OCI-LY7 (cell line): ENCODE results near the gene ADAMTS17.

Experiments
- EZH2phosphoT487 ChIP-seq: fragments of 200-600 bp; sonication (generic); IDR thresholded peaks from 2 replicates; pipeline ENCODE4 v1.6.1; 2018; ENCODE audit warnings: low read depth, borderline replicate concordance, mild to moderate bottlenecking, mixed run types, antibody characterized with exemption, low read length, moderate library complexity, mixed read lengths
- TF ChIP-seq, protein P1 (sequence below): fragments of 200-600 bp; sonication (generic); conservative IDR thresholded peaks from 2 replicates; pipeline ENCODE4 v1.5.1; 2014; ENCODE audit warnings: mild to moderate bottlenecking, antibody characterized with exemption, low read length, moderate library complexity, mixed read lengths

DNA sequence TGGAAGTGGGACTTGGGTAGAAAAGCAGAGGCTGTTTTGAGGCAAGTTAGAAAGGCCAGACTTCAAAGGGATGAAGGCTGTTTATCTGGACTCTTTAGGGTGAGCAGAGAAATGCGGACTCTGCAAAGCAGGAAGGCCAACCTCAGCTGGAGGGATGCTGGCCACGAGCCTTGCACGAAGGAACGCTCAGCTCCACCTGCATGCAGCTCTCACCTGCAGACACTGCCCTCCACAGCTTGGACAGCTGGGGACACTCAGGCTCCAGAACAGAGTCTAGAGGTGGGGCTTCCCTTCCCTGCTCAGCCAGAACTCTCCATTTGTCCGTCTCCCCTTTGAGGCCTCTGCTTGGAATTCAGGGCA lies 229.7 kb downstream of the ADAMTS17 start:
- TF ChIP-seq, protein P1, sequence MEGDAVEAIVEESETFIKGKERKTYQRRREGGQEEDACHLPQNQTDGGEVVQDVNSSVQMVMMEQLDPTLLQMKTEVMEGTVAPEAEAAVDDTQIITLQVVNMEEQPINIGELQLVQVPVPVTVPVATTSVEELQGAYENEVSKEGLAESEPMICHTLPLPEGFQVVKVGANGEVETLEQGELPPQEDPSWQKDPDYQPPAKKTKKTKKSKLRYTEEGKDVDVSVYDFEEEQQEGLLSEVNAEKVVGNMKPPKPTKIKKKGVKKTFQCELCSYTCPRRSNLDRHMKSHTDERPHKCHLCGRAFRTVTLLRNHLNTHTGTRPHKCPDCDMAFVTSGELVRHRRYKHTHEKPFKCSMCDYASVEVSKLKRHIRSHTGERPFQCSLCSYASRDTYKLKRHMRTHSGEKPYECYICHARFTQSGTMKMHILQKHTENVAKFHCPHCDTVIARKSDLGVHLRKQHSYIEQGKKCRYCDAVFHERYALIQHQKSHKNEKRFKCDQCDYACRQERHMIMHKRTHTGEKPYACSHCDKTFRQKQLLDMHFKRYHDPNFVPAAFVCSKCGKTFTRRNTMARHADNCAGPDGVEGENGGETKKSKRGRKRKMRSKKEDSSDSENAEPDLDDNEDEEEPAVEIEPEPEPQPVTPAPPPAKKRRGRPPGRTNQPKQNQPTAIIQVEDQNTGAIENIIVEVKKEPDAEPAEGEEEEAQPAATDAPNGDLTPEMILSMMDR = no peak
- no peak for TF ChIP-seq EZH2phosphoT487
